NK-92 treated with Interleukin-12 subunit alpha and Interleukin-12 subunit beta, amount 100 ng/mL, for 24 hours (cell line): ENCODE results near the gene MEPE.

ENCODE experiments used
- DNase-seq: peaks from one replicate; lab custom pipeline; 2025; lab: John Stamatoyannopoulos, UW

The MEPE gene

DNA sequence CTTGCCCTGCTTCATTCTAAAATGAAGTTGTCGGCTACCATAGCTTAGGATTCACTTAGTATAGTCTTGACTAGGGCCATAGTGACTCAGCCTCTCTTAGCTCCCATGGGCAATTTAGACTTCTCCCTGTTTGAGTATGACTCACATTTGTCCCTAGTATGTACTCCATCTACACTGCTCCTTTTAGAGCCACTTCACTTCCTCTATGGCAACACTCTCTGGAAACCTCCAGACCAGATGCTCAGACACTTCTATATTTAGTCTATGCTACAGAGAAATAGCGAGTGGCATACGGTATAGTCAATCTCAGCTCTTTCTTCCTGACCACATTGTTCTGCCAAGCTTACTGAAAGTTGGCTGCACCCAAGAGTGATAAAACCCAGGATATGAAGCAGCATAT lies 11.2 kb downstream of the MEPE start:
- DNase-seq = no peak

DNA sequence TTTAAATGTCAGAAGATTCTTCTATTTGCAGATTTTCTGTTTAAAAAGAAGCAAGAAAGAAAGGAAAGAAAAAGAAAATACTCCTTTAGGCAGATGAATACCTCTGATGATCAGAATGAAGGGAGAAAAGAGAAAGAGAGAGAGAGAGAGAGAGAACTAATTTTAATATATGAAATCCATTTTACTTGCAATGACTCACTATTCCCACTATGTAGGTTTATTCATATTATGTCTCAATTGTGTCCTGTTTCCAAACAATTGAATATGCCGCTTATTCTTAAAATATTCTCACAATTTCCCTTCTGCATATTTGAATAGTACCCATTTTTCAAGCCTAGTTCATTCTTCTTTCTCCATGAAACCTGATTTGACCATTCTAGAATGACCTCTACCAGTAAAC lies 11.7 kb downstream of the MEPE start:
- DNase-seq = no peak

DNA sequence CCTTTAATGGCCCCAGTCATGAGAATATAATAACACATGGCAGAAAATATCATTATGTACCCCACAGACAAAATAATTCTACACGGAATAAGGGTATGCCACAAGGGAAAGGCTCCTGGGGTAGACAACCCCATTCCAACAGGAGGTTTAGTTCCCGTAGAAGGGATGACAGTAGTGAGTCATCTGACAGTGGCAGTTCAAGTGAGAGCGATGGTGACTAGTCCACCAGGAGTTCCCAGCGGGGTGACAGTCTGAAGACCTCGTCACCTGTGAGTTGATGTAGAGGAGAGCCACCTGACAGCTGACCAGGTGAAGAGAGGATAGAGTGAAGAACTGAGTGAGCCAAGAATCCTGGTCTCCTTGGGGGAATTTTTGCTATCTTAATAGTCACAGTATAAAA lies 13.5 kb downstream of the MEPE start:
- DNase-seq = no peak

DNA sequence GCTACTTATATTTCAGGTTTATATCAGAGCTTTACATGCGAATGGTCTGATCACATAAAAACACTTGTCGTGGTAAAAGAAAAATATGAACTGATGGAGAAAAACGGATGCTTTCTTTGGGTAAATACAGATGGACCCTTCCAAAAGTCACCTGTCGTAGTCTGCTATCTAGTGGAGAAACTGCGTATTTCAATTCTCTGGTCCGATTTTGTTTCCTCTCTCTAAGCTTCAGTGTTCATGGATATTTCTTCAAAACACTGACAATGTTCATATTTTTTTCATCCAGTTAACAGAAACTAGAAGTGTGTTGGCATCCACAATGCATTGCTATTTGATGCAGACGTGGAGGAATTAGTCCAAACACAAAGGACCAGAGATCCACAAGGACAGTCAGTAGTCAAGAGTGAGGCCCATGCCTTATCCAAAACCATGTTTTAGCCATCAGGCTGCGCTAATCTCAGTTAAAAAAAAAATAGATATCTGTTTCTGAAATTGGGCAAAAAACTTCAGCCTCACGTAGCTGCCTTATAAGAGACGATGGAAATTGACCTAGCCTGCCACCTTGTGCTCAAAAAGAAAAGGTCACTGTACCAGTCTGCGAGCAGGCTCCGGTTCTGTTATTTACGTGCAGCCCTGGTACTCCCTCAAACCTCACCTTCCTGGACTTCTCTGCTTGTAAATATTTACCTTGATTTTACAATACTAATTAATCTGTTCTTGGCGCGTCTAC lies 16.0 kb downstream of the MEPE start:
- DNase-seq = no peak

DNA sequence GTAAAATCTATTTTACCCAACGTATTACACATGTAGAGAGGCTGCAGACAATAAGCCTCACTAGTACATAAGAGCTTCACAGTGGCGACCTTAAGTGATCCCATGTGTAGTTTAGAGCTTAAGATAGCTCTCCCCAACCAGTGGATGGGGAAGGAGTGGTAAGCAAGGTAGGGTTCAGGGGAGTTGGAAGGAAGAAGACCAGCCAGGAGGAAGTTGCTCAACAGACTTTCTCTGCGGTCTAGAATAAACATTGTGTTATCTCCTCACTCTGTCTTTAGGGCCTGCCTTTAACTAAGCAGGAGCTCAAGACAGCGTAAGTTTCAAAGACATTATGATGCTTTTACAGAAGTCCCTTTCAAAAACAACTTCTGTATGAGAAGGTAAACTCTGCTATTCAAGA lies 16.8 kb downstream of the MEPE start:
- DNase-seq = no peak

DNA sequence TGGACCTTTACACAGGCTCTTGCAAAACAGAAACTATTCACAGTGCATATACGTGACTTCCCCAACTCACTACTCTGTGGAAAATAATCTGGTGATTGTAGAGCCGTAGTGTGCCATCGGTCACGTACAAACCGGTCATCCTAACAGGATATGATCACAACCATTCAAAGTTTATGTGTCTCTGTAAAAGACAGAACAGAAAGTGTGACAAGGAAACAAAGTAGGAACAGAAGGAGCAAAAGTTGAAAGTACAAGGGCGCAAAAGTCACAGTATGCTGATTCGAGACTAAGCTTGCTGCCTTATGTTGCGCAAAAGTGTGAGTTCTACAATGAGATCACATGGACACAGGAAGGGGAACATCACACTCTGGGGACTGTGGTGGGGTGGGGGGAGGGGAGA lies 18.6 kb downstream of the MEPE start:
- no peak for DNase-seq

DNA sequence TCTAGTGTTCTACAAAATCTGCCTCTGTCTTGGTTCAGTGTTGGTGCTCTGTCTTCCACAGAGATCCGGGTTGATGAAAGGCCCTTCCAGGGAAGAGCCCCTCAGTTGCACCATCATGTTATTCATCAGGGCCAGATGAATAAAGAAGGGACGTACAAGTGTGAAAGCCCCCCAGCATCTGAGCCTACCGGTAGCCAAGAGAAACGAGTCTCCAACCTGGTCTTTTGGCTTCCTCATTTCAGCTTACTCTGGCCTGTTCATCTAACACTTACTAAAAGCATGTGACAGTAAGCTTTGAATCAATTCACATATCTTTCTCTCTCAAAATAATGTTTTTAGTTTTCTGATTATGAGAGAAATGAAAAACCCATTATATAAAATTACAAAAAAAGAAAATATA lies 19.2 kb downstream of the MEPE start:
- no peak for DNase-seq

DNA sequence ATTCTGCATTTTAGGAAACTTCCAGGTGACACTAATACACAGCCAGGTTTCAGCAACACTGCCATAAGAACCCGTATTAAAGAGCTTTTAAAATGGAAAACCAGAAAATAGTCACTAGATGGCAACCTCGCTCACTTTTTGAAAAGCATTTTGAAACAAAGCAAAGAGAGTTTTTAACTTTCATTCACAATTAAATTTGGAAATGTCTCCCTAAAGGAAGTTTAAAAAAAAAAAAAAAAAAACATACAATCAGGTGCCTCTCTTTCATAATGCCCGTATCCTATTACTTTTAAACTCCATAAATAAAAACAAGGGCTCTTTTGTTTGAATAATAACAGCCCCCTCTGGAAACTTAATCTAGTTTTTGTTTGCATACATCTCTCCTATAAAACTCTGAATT lies 20.3 kb downstream of the MEPE start:
- no peak for DNase-seq

DNA sequence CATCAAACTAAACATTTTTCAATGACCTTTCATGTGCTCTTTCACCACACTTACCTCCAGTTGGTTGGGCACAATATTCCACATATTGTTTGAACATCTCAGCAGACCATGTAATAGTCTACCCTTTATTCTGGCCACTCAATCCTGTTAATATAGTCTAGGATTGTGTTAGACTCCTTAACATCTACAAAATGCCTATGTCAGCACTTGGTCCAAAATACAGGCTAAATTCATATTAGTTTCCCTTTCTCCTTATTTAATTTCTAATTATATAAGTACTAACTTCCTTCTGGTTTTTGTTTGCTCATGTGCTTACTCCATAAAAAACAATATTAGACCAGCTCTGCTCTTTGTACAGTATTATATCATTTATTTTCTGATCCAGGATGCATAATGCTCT lies 21.1 kb downstream of the MEPE start:
- no peak for DNase-seq

DNA sequence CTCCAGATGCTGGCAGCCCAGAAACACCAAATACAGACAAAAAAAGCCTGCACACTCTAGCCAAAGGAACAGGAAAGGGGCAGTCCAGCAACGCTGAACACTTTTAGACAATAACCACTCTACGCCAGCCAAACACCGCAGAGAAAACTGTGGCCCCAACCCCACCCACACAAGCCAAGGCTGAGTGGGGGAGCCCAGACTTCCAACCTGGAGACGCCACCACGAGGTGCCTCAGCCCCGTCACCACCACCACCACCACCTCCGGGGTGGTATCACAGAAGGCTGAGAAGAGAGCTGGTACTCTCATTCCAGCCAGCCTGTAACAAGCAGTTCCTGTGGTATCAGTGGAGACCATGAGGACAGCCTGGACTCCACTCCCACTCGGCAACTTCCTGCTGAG lies 22.8 kb downstream of the MEPE start:
- no peak for DNase-seq

DNA sequence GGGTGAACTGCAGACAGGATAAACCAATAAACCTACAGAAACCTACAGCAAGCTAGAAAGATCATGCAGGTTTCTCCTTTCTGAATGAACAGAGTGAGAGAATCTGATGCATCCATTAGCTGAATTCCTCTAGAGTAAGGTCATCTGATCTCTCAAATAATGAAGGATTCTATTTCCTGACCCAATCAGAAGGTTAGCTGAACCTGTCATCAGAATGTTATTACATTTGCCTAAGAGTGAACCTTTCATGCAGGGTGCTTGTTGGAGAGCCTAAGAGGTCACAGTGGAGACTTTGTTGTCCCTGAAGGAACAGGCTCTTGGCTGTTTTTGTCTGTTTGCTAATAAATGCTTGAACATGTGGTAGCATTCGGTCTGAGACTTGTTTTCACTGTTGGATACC lies 24.0 kb downstream of the MEPE start:
- no peak for DNase-seq

DNA sequence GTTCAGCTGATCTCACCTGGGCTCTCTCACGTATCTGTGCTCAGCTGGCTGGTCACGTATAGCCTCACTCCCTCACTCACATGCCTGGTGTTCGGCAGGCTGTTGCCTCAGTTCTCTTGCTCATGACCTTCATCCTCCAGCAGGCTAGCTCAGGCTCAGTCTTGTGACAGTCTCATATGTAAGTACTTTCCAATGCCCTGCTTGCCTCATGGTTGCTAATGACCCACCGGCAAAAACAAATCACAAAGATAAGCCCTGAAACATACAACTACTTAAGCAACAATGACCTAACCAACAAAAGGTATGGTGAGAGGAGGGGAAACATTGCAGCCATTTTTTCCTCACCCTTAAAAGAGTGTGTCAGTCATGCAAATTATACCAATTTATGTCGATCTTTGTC lies 25.0 kb downstream of the MEPE start:
- DNase-seq = no peak

DNA sequence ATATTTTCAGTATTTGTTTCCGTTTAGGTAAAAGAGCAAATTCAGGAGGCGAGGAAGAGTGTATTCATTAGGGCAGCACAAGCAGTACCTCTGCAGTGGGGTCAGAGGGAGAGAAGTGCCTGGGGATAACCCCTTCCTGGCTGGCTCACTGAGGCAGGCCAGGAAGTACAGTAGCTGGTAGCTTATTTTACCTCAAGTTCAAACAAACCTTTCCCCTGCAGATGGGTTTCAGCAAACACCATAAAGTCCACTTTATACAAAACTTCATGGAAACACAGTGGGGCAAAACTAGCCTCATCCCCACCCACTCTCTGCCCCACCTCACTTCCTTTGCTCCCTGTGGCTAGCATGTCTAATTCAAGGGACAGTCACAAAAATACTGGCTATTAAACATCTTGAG lies 29.5 kb downstream of the MEPE start:
- no peak for DNase-seq

DNA sequence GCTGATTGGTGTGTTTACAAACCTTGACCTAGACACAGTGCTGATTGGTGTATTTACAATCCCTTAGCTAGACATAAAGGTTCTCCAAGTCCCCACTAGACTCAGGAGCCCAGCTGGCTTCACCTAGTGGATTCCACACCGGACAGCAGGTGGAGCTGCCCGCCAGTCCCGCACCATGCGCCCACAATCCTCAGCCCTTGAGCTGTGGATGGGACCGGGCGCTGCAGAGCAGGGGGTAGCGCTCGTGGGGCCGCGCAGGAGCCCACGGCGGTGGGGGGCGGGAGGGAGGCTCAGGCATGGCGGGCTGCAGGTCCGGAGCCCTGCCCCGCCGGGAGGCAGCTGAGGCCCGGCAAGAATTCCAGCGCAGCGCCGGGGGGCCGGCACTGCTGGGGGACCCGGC lies 30.7 kb downstream of the MEPE start:
- no peak for DNase-seq

DNA sequence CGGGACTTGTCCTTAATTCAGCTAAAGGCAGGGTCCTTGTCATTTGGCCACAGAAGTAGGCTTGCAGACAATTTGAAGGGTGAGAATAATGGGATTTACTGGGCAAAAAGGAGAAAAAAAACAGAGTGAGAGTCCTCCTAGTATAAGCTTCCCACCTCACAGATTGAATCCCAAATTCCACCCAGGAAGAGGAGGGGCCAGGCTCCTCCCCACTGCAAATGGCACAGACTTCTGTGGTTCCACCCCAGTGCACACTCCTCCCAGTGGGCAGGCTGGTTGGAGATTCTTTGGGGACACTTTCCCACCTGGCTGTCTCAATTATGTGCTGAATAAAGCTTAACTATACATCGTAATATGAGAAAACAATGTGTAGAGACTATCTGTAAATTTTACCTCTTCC lies 31.6 kb downstream of the MEPE start:
- no peak for DNase-seq

DNA sequence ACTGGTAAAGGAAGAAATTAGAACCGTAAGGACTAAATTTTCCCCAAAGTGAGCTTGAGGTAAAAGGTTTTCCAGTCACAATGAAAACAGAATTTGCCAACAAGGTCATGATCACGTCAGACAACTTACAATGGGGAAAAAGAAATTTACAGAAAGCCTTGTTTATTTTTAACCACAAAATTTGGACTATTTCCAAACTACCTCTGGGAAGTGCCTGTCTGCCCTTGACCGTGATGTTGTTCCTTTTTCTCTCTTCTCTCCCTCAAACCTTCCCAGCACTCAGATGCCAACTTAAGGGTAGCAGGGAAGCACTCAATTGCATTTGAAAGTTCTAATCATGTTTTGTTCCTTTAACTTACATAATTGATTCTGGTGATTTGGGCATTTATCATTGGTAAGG lies 32.5 kb downstream of the MEPE start:
- DNase-seq = no peak

DNA sequence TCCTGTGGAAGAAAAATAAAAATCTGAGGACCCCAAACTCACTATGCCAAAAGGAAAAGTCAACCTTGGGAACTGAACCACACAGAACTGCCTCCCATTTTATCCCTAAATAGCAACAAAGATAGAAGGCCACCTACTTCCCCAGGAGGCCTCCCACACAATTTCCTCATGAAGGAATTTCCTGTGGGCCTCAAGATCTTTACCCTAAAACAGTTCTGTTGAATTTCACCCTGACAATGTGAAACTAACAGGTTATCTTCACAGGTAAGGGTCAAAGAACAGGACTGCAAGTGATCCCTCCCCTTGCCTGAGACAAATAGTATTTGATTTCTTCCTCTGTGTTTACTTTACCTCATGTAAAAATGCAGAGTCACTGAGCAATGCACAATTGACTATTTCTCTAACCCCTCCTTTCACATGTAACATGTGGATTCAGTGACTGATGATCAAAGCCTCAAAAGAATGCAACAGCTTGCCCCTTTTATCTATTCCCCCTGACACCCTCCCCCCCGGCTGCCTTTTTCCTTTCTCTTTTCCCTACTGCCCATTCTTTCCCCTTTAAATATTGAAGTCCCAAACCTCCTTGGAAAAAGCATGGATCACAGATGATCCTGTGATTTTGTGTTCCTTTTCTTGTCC lies 33.3 kb downstream of the MEPE start:
- no peak for DNase-seq

DNA sequence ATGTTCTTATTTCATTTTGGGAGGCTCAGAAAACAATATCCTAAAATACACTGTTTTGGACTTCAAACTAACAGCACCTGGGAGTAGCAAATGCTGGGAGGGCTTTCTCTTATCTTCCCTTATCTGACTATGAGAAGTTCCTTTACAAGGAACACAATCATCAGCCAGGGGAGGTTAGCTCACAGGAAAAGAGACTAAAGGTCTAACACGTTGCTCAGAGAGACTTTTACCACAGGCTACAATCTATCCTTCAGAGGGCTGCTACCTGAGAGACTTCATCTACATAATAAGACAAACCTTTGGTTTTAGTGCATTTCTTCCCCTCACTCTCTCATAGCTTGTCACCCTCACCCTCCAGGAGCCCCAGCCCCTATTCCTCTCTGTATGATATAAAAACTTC lies 35.8 kb downstream of the MEPE start:
- DNase-seq = no peak

DNA sequence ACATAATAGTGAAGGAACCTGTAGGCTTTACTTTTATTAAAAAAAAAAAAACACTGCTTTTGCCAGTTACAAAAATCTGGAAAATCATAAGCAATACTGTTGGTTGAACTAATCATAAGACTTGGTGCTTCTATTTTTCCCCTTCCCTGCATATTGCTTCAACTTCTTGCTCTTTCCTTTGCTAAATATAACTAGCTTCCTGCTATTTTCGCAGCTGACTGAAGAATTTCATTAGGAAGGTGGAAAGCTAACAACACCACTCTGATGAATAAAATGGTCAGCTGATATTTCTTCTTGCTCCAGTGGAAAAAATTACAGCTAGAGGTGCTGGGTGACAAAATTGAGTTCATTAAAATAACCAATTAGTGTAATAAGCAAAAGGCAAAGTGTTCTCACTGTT lies 39.3 kb downstream of the MEPE start:
- DNase-seq = no peak

DNA sequence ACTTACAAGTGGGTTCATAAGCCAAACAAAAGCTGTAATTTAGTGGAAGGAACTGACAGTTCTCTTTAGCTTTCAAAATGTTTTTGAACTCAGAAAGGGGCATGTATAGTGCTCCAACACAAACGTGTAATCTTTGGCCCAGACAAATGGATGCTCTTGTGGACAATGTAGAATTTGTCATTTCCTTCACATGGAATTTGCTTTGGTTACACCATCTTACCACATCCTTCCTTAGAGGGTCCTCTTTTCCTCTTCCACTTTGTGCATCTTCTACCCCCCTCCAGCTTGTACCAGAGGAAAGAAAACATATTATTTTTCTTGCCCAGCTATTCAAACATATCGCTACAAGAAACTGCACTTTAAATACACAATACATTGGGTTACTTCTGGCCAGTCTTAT lies 42.4 kb downstream of the MEPE start:
- DNase-seq = no peak

DNA sequence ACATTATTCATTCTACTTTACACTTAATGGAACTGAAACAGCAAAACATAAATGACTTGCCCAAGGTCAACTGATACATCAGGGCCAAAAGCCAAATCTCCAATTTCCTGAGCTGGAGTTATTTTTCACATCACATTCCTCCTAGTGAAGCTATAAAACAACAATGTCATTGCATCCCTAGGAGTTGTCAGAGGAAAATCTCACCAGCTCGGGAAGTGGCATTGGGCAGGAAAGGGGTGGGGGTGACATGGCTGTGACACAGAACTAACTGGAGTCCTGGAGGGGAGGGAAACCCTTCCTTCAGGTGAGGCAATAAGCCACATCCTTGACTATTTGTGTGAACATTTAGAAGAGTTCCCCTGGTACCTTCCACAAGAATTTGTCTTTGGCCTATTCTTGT lies 47.3 kb downstream of the MEPE start:
- DNase-seq = no peak

DNA sequence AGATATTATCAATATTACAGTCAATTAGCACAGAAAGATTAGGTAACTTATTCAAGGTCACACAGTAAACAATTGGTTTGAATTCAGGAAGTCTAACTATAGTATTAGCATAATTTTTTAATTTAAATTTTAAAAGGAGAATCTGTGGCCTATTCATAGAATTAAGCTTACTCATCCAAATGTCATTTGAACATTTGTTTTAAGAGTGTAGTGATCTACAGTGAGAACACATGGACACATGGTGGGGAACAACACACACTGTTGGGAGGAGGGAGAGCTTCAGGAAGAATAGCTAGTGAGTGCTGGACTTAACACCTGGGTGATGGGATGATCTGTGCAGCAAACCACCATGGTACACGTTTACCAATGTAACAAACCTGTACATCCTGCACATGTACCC lies 48.3 kb downstream of the MEPE start:
- DNase-seq = no peak

DNA sequence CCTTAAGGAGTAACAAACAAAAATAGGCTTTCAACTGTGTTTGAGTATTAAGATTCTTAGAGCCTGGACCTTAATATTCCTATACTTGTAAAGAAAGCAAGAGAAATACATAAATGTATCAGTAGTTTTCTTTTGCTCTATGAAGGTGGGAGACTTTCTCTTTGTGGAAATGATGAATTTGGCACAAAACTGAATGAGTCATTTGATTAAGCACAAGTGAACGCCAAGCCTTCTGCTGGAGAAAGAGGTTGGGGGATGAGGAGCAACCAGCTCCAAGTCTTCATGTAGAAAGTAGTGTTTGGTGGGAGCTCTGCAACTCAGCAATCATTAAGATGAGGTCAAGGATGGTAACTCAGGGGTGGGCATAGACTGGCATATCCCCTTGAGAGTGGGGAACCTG lies 49.6 kb downstream of the MEPE start:
- DNase-seq = no peak

DNA sequence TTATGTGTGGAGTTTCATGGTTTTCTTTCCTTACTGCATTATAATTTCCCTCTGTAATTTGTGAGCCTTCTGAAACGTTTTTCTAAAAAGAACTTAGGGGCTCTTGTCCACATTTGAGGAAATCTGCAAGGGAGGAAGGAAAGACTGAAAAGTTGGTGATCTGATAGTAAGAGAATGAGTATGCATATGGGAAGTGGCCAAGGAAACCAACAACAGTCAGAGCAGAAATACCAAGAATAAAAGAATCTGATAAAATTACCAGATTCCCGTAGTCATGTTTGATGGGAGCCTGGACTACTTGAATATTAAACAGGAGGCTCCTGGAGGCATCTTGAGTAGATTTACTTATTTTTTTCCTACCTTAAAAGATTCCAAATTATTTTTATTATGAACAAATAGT lies 50.1 kb downstream of the MEPE start:
- no peak for DNase-seq
